C4-2B (cell line): Measurements from ENCODE around the gene LAYN.

ENCODE experiments used
- ZFX ChIP-seq: fragments of 450-650 bp; IDR thresholded peaks from 2 replicates; pipeline ENCODE4 v1.6.1; 2017
- TF ChIP-seq, protein P1 (sequence below): fragments of 450-650 bp; conservative IDR thresholded peaks from 2 replicates; pipeline ENCODE4 v1.5.1; 2017; ENCODE audit warnings: mild to moderate bottlenecking

DNA sequence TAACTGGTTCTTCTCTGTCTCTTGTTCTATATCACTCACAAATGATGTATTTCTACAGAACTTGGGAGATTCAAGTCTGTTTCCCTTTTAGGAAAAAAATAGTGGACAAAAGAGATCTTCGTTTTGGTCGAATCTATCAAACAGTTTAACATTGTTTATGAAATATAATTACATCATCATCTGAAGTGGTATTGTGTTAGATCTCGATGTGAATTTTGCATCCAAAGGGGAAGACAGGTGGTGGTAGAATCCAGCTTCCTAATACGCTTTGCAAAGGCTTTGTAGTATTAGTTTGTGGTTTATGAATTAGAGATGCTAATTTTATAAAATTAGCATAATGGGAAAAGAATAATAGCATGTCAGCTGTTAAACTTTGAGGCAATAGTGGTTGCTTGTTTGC, 65.2 kb downstream of the LAYN start:
- TF ChIP-seq, protein P1, sequence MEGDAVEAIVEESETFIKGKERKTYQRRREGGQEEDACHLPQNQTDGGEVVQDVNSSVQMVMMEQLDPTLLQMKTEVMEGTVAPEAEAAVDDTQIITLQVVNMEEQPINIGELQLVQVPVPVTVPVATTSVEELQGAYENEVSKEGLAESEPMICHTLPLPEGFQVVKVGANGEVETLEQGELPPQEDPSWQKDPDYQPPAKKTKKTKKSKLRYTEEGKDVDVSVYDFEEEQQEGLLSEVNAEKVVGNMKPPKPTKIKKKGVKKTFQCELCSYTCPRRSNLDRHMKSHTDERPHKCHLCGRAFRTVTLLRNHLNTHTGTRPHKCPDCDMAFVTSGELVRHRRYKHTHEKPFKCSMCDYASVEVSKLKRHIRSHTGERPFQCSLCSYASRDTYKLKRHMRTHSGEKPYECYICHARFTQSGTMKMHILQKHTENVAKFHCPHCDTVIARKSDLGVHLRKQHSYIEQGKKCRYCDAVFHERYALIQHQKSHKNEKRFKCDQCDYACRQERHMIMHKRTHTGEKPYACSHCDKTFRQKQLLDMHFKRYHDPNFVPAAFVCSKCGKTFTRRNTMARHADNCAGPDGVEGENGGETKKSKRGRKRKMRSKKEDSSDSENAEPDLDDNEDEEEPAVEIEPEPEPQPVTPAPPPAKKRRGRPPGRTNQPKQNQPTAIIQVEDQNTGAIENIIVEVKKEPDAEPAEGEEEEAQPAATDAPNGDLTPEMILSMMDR: no peak
- no peak for TF ChIP-seq ZFX
